PC-9 (cell line): ENCODE data around the gene CD3D. TPM values are rescaled to one million over a fixed set of nuclear protein-coding genes. Genes with fewer than 3 reads are reported as not detected.

ENCODE experiments used
- BruUV-seq: library from RNA; stranded (reverse); fragments of 400-500 nt; replicated peaks from 2 replicates; lab custom pipeline; 2021; lab: Mats Ljungman, UMichigan
- CTCF ChIA-PET: fragments of 300-600 bp; sonication (Branson Sonifier 250); formaldehyde crosslinking; loops from one replicate; lab custom pipeline; 2022; ENCODE audit warnings: antibody characterized with exemption; lab: Charles Lee
- POLR2A ChIA-PET: fragments of 300-600 bp; sonication (Branson Sonifier 250); formaldehyde crosslinking; loops from one replicate; lab custom pipeline; 2022; ENCODE audit warnings: antibody characterized with exemption; ENCODE audit not compliant: unreplicated experiment; lab: Charles Lee
- DNase-seq, 2 experiments: peaks; one replicate each; pipeline versions ENCODE4 v3.0.0 to v3.0.0-alpha.2; 2015 to 2022; ENCODE audit warnings: mixed read lengths in 1 of 2
- H2AFZ ChIP-seq: fragments of 200-600 bp; sonication (generic); 2 replicates; pipeline ENCODE4 v1.8.1; 2017; ENCODE audit warnings: antibody characterized with exemption
- H3F3A ChIP-seq: fragments of 200-600 bp; sonication (generic); 2 replicates; pipeline ENCODE4 v1.8.1; 2017; ENCODE audit warnings: antibody characterized with exemption, mild to moderate bottlenecking, low read depth; ENCODE audit not compliant: insufficient read depth
- H3K27ac ChIP-seq: fragments of 200-600 bp; sonication (generic); 2 replicates; pipeline ENCODE4 v1.6.1; 2016; ENCODE audit warnings: mixed run types
- H3K27me3 ChIP-seq: fragments of 200-600 bp; sonication (generic); 2 replicates; pipeline ENCODE4 v1.6.1; 2016; ENCODE audit warnings: low read depth, mixed run types; ENCODE audit not compliant: insufficient read depth
- H3K36me3 ChIP-seq: fragments of 200-600 bp; sonication (generic); 2 replicates; pipeline ENCODE4 v1.6.1; 2016; ENCODE audit warnings: low read depth, mixed run types
- H3K4me1 ChIP-seq: fragments of 200-600 bp; sonication (generic); replicated peaks from 2 replicates; pipeline ENCODE4 v1.6.1; 2016; ENCODE audit warnings: mixed run types; ENCODE audit not compliant: insufficient read depth
- H3K4me2 ChIP-seq: fragments of 200-600 bp; sonication (generic); 2 replicates; pipeline ENCODE4 v1.6.1; 2017; ENCODE audit warnings: mixed run types
- H3K4me3 ChIP-seq: fragments of 200-600 bp; sonication (generic); 2 replicates; pipeline ENCODE4 v1.6.1; 2016; ENCODE audit warnings: mixed run types
- H3K79me2 ChIP-seq: fragments of 200-600 bp; sonication (generic); 2 replicates; pipeline ENCODE4 v1.6.1; 2017; ENCODE audit warnings: low read depth, mixed run types
- H3K9me2 ChIP-seq: fragments of 200-600 bp; sonication (generic); 2 replicates; pipeline ENCODE4 v1.8.1; 2017; ENCODE audit warnings: mild to moderate bottlenecking; ENCODE audit not compliant: insufficient read depth
- H3K9me3 ChIP-seq: fragments of 200-600 bp; sonication (generic); 2 replicates; pipeline ENCODE4 v1.8.1; 2016; ENCODE audit warnings: low read depth; ENCODE audit not compliant: insufficient read depth
- H4K20me1 ChIP-seq: fragments of 200-600 bp; sonication (generic); 2 replicates; pipeline ENCODE4 v1.8.1; 2017; ENCODE audit not compliant: insufficient read depth
- EZH2 ChIP-seq: fragments of 200-600 bp; sonication (generic); IDR thresholded peaks from 2 replicates; pipeline ENCODE4 v1.8.0; 2017; ENCODE audit warnings: antibody characterized with exemption, low read depth
- intact Hi-C: fragments of 100-400 bp; cut with micrococcal nuclease; formaldehyde crosslinking; loops from one replicate; pipeline ENCODE4 v1.10.0; 2022; ENCODE audit not compliant: unreplicated experiment
- total RNA-seq: library from RNA; stranded (reverse); gene quantifications from 2 replicates; pipeline ENCODE4 v1.2.3, GENCODE V29; 2021
- TF ChIP-seq, protein P1 (sequence below): fragments of 200-600 bp; sonication (generic); conservative IDR thresholded peaks from 2 replicates; pipeline ENCODE4 v1.6.1; 2017; ENCODE audit warnings: mixed run types, antibody characterized with exemption, mild to moderate bottlenecking, moderate library complexity

Gene CD3D
- total RNA-seq, 1 experiment from 2014 or later = not detected

DNA sequence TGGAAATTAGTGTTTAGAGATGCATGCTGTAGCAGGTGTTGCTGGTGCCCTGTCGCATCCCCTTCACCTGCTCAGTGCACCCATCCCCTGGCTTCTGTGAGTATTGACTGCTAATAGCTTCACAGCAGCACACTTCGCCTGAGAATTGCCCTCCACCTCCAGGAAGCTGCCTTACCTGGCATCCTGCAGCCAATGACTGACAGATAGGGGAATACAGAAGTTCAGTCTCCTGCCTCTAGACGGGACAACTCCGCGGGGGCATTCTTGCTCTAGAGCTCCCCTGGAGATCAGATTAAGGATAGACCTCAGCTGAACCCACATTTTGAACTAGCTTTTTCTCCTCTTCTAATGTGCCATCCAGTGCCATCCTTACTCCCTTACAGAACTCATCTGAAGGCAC lies 47.3 kb downstream of the CD3D start:
- no peaks in the 10 kb centered on the region for H3K27me3 ChIP-seq
- CTCF ChIA-PET = interaction anchor here (0.8 kb wide), 1 partner anchor 26 kb away, joined by 4 read pairs; no protein-coding TSS in a partner anchor

DNA sequence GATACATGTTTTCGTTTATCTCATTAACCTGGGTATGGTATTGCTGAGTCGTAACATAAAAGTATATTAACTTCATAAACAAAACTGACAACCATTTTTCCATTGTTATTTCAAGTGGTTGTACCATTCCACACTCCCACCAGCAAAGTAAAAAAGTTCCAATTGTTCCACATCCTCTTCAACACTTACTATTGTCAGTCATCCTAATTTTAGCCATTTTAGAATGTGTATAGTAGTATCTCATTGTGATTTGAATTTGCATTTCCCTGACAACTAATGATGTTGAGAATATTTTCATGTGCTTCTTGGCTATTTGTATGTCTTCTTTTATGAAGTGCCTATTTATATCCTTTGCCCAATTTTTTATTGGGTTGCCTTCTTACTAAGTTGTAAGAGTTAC lies 48.5 kb downstream of the CD3D start:
- no peaks in the 10 kb centered on the region for H3K9me3 ChIP-seq
- H3K4me2 ChIP-seq = no peak overlapping the region
- peaks cover 12% of the 10 kb centered on the region; the same call in 1 of the 2 replicates for H3F3A ChIP-seq
- TF ChIP-seq, protein P1, sequence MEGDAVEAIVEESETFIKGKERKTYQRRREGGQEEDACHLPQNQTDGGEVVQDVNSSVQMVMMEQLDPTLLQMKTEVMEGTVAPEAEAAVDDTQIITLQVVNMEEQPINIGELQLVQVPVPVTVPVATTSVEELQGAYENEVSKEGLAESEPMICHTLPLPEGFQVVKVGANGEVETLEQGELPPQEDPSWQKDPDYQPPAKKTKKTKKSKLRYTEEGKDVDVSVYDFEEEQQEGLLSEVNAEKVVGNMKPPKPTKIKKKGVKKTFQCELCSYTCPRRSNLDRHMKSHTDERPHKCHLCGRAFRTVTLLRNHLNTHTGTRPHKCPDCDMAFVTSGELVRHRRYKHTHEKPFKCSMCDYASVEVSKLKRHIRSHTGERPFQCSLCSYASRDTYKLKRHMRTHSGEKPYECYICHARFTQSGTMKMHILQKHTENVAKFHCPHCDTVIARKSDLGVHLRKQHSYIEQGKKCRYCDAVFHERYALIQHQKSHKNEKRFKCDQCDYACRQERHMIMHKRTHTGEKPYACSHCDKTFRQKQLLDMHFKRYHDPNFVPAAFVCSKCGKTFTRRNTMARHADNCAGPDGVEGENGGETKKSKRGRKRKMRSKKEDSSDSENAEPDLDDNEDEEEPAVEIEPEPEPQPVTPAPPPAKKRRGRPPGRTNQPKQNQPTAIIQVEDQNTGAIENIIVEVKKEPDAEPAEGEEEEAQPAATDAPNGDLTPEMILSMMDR = no peak
- no peak for TF ChIP-seq EZH2
- H2AFZ ChIP-seq = no peak overlapping the region
- no TSS peak for BruUV-seq
- no peak for DNase-seq
- ChIA-PET CTCF (no interaction called here), POLR2A (no interaction called here)
- no peak overlapping the region for H3K4me3 ChIP-seq
- H4K20me1 ChIP-seq = no peaks in the 10 kb centered on the region
- intact Hi-C loops = no loop called here
- no peaks in the 10 kb centered on the region for H3K79me2 ChIP-seq
- no peaks in the 10 kb centered on the region for H3K36me3 ChIP-seq
- no peaks in the 10 kb centered on the region for H3K9me2 ChIP-seq
- H3K27me3 ChIP-seq = no peaks in the 10 kb centered on the region
- no peak overlapping the region for H3K27ac ChIP-seq
- peaks cover 15% of the 10 kb centered on the region for H3K4me1 ChIP-seq

More for the DNA sequence above, 47.3 kb downstream of the CD3D start:
- Histone ChIP-seq H3K4me1 (peaks cover 15% of the 10 kb centered on the region), H3K4me3 (no peak overlapping the region), H3K79me2 (no peaks in the 10 kb centered on the region), H3K9me3 (no peaks in the 10 kb centered on the region), H3K36me3 (no peaks in the 10 kb centered on the region), H3K4me2 (no peak overlapping the region), H2AFZ (no peak overlapping the region), H3F3A (peaks cover 12% of the 10 kb centered on the region; the same call in 1 of the 2 replicates), H4K20me1 (no peaks in the 10 kb centered on the region), H3K27ac (no peak overlapping the region), H3K9me2 (no peaks in the 10 kb centered on the region)
- DNase-seq = no peak
- intact Hi-C loops = no loop called here
- no TSS peak for BruUV-seq
- POLR2A ChIA-PET = interaction anchor here (0.6 to 0.7 kb wide), 2 partner anchors 20 to 52 kb away, joined by 3 read pairs; no protein-coding TSS in a partner anchor
- no peak for TF ChIP-seq EZH2
- TF ChIP-seq, protein P1 = no peak

DNA sequence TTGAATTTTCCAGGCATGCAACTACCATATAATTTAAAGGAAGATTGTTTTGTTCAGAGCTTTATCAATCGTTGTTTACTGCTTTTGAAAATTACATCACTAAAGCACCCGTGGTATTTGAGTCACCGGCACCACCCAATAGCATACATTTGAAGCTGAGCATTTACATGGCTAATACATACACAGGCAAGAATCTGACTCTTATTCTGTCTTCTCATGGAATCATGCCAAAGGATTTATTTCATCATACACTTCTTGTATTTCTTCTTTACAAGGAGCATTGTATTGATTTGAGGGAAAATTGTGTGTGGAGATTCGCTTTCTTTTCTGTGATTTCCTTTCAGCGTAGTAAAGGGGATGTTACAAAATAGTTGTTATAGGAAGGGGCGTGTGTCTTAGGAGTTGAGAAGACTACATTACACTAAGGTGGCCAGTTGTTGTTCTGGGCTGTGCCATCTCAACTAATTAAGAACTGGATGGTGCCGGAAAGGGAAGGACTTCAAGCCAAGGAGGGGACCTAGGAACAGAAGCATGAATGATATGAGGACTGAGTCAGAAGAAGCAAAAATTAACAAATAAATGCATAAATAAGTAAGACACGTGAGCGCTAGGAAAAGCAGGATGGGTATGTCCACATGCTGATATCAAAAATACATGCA lies 50.9 kb downstream of the CD3D start:
- no TSS peak for BruUV-seq
- Histone ChIP-seq H3K9me2 (no peaks in the 10 kb centered on the region), H2AFZ (no peak overlapping the region), H3K27ac (no peak overlapping the region), H3K36me3 (no peaks in the 10 kb centered on the region), H4K20me1 (no peaks in the 10 kb centered on the region), H3K27me3 (no peaks in the 10 kb centered on the region), H3K9me3 (no peaks in the 10 kb centered on the region), H3F3A (peaks cover 24% of the 10 kb centered on the region; the same call in 1 of the 2 replicates), H3K4me2 (no peak overlapping the region), H3K4me1 (peaks cover 31% of the 10 kb centered on the region), H3K79me2 (no peaks in the 10 kb centered on the region), H3K4me3 (no peak overlapping the region)
- intact Hi-C loops = loop anchor here (1.0 kb wide), 4 partner anchors 27 to 275 kb away; partner anchors contain the start of gene MPZL2
- TF ChIP-seq EZH2 = no peak
- TF ChIP-seq, protein P1 = no peak
- CTCF ChIA-PET = interaction anchor here (0.7 kb wide), 1 partner anchor 93 kb away, joined by 4 read pairs; no protein-coding TSS in a partner anchor
- DNase-seq = no peak
- POLR2A ChIA-PET = interaction anchor here (0.6 kb wide), 1 partner anchor 28 kb away, joined by 5 read pairs; no protein-coding TSS in a partner anchor
